GM23338 (cell line): ENCODE results near the gene TRHDE.

ENCODE experiments used
- CTCF ChIP-seq, 2 experiments: fragments of 200-600 bp in 1 of 2; sonication (generic) in 1 of 2; conservative IDR thresholded peaks; 2 replicates each; pipeline versions ENCODE4 v1.5.1 to v1.6.1; 2016 to 2017; ENCODE audit warnings: antibody characterized with exemption in 2 of 2, low read depth in 2 of 2, mild to moderate bottlenecking in 2 of 2, moderate library complexity in 1 of 2
- EZH2 ChIP-seq: fragments of 200-600 bp; sonication (generic); IDR thresholded peaks from one replicate; pipeline ENCODE4 v1.8.0; 2017; ENCODE audit warnings: antibody characterized with exemption, mild to moderate bottlenecking, low read depth; ENCODE audit not compliant: unreplicated experiment
- EZH2phosphoT487 ChIP-seq: fragments of 200-600 bp; sonication (generic); IDR thresholded peaks from one replicate; pipeline ENCODE4 v1.8.1; 2018; ENCODE audit warnings: antibody characterized with exemption; ENCODE audit not compliant: unreplicated experiment
- JUNB ChIP-seq: IDR thresholded peaks from one replicate; pipeline ENCODE4 v1.6.1; 2016; ENCODE audit warnings: antibody characterized with exemption; ENCODE audit not compliant: unreplicated experiment
- NANOG ChIP-seq: IDR thresholded peaks from 2 replicates; pipeline ENCODE4 v1.6.1; 2016; ENCODE audit warnings: antibody characterized with exemption, borderline replicate concordance
- POLR2AphosphoS5 ChIP-seq: IDR thresholded peaks from 2 replicates; pipeline ENCODE4 v1.6.1; 2016; ENCODE audit warnings: antibody characterized with exemption, low read depth
- REST ChIP-seq: IDR thresholded peaks from one replicate; pipeline ENCODE4 v1.6.1; 2018; ENCODE audit warnings: antibody characterized with exemption; ENCODE audit not compliant: unreplicated experiment
- ZNF462 ChIP-seq: fragments of 250-450 bp; sonication (Bioruptor Pico); IDR thresholded peaks from 2 replicates; pipeline ENCODE4 v1.5.0; 2020; ENCODE audit warnings: mild to moderate bottlenecking, moderate library complexity

GRCh38 chr12:72570601-72571000 is 298.4 kb downstream of the TRHDE start:
- TF ChIP-seq EZH2, result no peak
- TF ChIP-seq POLR2AphosphoS5, result no peak
- TF ChIP-seq CTCF (conservative IDR thresholded peaks at IDR 0.05; ENCODE audit: low read depth in 2 of 2), result peak; percentile 95 to 99
- no peak for TF ChIP-seq JUNB
- no peak for TF ChIP-seq EZH2phosphoT487
- no peak for TF ChIP-seq NANOG
- no peak for TF ChIP-seq REST
- no peak for TF ChIP-seq ZNF462 (CRISPR knock-in tag)
